GM18502 (cell line): ENCODE data around the gene PLXDC2.

Experiments
- ATAC-seq: cut with Tn5 transposase; IDR thresholded peaks from one replicate; pipeline ENCODE4 v1.9.1; 2021; ENCODE audit warnings: mild to moderate bottlenecking; ENCODE audit not compliant: unreplicated experiment, poor library complexity

Gene PLXDC2

GRCh38 chr10:19848226-19848985 lies 32.2 kb downstream of the PLXDC2 start:
- no peak for ATAC-seq

- no peak for ATAC-seq
These were observed 37.6 kb downstream of the PLXDC2 start for GRCh38 chr10:19853831-19854230.

- no peak for ATAC-seq
These were observed 41.6 kb downstream of the PLXDC2 start for GRCh38 chr10:19857876-19858275.

DNA sequence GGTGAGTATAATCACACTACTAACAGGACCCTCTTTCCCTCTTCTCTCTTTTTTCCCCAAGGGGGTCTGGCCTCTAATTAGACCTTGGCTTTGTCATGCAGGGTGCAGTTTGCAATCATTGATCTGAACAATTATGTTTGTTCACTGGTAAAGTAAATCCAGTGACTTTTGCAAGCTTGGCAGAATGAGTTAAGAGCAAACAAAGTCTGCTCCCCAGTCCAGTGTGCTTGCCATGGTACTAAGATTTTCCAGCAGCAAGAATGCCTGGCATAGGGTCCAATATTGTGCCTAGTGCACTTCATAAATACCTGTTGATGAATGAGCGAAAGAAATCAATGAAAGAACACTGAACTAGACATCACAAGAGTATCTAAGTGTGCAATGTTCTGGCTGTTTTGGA lies 43.9 kb downstream of the PLXDC2 start:
- ATAC-seq, result no peak

- ATAC-seq, result no peak
These were observed 46.7 kb downstream of the PLXDC2 start for GRCh38 chr10:19862811-19863515.

GRCh38 chr10:19865676-19866075 lies 49.4 kb downstream of the PLXDC2 start:
- no peak for ATAC-seq

DNA sequence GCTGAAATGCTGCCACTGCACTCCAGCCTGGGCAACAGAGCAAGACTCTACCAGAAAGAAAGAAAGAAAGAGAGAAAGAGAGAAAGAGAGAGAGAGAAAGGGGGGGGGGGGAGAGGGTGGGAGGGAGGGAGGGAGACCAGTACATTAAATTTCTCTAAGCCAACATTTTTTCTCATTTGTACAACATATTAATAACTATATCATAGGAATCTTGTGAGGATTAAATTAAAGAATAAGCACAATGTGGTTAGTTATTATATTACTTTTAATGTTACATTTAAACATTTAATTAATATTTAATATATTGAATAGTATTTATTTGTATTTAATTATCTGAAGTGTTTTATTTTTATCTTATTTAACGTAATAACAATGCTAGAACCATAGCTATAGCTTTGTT lies 53.1 kb downstream of the PLXDC2 start:
- no peak for ATAC-seq

GRCh38 chr10:19872504-19873271 lies 56.5 kb downstream of the PLXDC2 start:
- ATAC-seq, result no peak

GRCh38 chr10:19874190-19874589 lies 58.0 kb downstream of the PLXDC2 start:
- ATAC-seq, result no peak

GRCh38 chr10:19874791-19875190 lies 58.6 kb downstream of the PLXDC2 start:
- no peak for ATAC-seq

DNA sequence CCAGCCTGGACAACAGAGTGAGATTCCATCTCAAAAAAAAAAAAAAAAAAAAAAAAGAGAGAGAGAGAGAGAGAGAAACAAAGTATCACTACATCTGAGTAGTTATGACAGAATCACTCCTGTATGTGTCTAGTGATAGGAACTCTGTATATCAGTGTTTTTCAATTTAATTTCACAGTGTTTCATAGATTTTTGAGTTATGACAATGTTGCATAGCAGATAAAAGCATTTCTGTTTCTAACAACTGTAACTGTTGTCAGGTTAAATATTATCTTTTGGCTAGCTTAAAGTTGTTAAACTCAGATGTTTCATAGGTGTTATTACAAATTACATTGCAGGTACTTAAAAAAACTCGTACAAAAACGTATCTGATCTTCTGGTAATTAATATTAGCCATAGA lies 60.3 kb downstream of the PLXDC2 start:
- ATAC-seq, result no peak

- no peak for ATAC-seq
These were observed 61.4 kb downstream of the PLXDC2 start for GRCh38 chr10:19877466-19878255.

DNA sequence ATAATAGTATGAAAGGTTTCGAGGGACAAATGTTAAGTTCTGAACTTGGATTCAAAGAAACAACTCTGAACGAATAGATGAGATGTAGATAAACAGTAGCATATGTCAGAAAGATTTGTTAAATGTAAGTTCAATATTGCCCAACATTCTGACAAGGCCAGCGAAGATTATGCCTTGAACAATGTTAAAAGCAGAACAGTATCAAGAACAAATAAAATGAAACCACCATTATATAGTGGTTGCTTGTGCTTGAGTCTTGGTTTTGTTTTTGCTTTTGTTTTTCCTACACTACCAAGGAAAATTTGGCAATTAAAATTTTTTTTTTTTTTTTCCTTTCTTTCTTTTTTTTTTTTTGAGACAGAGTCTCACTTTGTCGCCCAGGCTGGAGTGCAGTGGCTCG lies 66.4 kb downstream of the PLXDC2 start:
- ATAC-seq, result no peak

- no peak for ATAC-seq
These were observed 71.9 kb downstream of the PLXDC2 start for GRCh38 chr10:19888061-19888660.

- no peak for ATAC-seq
These were observed 73.0 kb downstream of the PLXDC2 start for GRCh38 chr10:19889256-19889655.

DNA sequence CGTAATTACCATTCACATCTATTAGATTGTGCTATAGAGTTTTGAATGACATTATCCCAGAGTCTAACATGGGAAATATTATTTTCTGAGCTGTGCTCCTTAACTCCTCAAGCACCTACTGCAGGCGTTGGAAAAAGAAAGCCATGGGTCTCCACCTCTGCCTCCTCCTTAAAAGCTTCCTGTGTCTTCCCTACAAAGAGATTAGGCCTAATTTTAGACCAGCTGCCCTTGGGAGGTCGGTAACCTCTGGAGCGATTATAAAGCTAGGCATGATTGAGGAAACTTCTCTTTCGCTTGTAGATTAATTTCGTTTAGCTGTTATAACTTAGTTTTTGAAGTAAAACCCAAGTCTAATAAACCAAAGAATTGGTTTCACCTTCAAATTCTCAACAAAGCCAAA lies 75.2 kb downstream of the PLXDC2 start:
- ATAC-seq, result no peak

GRCh38 chr10:19892270-19892669 lies 76.0 kb downstream of the PLXDC2 start:
- ATAC-seq, result no peak

DNA sequence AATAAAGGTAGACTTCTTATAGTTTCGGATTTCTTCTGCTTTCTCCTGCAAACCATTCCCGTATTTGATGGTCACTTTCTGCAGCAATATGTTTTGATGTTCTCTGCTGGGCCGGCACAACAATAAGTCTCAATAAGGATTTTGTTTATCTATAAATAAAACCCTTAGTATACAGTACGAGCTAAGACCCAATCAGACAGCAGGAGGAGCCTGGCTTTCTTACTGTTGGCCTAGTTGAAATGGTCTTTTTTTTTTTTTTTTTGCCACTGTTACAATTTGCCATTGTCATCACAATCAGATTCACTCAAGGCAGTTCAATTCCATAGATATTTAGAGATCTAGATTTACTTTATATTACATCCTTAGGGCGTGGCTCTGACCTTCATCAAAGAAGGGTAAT lies 76.4 kb downstream of the PLXDC2 start:
- no peak for ATAC-seq

GRCh38 chr10:19895500-19895899 lies 79.3 kb downstream of the PLXDC2 start:
- no peak for ATAC-seq

DNA sequence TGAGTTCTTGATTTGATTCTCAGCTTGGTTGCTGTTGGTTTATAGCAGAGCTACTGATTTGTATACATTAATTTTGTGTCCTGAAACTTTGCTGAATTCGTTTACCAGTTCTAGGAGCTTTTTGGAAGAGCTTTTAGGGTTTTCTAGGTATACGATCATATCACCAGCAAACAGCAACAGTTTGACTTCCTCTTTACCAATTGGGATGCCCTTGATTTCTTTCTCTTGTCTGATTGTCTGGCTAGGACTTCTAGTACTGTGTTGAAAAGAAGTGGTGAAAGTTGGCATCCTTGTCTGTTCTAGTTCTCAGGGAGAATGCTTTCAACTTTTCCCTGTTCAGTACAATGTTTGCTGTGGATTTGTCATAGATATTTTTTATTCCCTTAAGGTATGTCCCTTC lies 86.2 kb downstream of the PLXDC2 start:
- no peak for ATAC-seq
